ENCODE measurements around the gene ARHGAP1. TPM values are rescaled to one million over a fixed set of nuclear protein-coding genes. Genes with fewer than 3 reads are reported as not detected.

Gene ARHGAP1
- total RNA-seq, 1 donor from 2014 or later = 58.0 TPM

DNA sequence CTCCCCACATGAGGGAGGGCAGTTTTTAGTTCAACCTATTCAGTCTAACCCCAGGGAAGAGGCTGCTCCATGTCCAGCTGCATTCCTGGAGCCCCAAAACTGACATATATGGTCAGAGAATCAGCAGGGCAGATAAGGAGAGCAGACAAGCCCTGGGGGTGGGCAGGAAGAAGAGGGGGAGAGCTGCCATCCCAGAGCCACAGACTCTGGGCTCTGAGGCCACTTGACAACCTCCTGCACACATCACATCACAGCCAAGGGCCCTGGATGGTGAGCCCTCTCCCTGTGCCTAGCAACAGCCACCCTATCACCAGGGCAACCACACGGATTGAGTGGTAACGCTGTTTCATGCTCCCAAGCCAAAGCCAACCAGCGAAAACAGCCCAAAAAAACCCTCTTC is 3.1 kb downstream of the ARHGAP1 start:
- DNase-seq (no peak), ATAC-seq (ENCODE audit: low read depth) (no peak)
- Mint-ChIP-seq H3K9me3 (no peaks in the 10 kb centered on the region), H3K4me3 (peak overlapping the region; percentile 1), H3K27ac (no peak overlapping the region), H3K4me1 (peaks cover 43% of the 10 kb centered on the region), H3K36me3 (ENCODE audit: low read depth) (peaks cover 60% of the 10 kb centered on the region), H3K27me3 (no peaks in the 10 kb centered on the region)
- ChIA-PET POLR2A (interaction anchor here (1.6 kb wide), 1 partner anchor 104 kb away, joined by 4 read pairs; the partner anchor contains the start of gene AMBRA1), CTCF (no interaction called here)
- intact Hi-C loops (cut with micrococcal nuclease) = no loop called here
- TF ChIP-seq, protein P1, sequence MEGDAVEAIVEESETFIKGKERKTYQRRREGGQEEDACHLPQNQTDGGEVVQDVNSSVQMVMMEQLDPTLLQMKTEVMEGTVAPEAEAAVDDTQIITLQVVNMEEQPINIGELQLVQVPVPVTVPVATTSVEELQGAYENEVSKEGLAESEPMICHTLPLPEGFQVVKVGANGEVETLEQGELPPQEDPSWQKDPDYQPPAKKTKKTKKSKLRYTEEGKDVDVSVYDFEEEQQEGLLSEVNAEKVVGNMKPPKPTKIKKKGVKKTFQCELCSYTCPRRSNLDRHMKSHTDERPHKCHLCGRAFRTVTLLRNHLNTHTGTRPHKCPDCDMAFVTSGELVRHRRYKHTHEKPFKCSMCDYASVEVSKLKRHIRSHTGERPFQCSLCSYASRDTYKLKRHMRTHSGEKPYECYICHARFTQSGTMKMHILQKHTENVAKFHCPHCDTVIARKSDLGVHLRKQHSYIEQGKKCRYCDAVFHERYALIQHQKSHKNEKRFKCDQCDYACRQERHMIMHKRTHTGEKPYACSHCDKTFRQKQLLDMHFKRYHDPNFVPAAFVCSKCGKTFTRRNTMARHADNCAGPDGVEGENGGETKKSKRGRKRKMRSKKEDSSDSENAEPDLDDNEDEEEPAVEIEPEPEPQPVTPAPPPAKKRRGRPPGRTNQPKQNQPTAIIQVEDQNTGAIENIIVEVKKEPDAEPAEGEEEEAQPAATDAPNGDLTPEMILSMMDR (IDR thresholded peaks at IDR 0.05) = no peak

DNA sequence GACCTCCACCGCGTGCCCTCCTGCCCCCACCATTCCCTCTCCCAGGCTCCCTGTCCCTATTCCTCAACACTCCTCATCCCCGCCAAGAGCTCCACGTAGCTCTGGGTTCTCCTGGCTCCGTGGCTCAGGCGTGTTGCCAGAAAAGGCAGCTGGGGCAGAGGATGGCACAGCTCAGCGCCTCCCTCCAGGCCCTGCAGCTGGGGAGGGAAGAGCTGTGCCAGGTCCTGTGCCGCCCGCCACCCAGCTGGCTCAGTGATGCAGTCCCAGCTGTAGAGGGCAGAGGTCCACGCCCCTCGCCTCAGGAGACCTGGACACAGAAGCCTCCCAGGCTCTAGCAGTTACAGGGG is 4.2 kb downstream of the ARHGAP1 start:
- peaks cover 34% of the 10 kb centered on the region for H3K4me1 Mint-ChIP-seq
- H3K9me3 Mint-ChIP-seq = no peaks in the 10 kb centered on the region
- TF ChIP-seq, protein P1 (IDR thresholded peaks at IDR 0.05) = no peak
- CTCF ChIA-PET = no interaction called here
- H3K27me3 Mint-ChIP-seq = no peaks in the 10 kb centered on the region
- H3K4me3 Mint-ChIP-seq = no peak overlapping the region
- no peak overlapping the region for H3K27ac Mint-ChIP-seq
- H3K36me3 Mint-ChIP-seq (ENCODE audit: low read depth) = peaks cover 59% of the 10 kb centered on the region
- ATAC-seq (ENCODE audit: low read depth) (no peak), DNase-seq (no peak)
- POLR2A ChIA-PET = no interaction called here
- intact Hi-C loops (cut with micrococcal nuclease) = no loop called here

DNA sequence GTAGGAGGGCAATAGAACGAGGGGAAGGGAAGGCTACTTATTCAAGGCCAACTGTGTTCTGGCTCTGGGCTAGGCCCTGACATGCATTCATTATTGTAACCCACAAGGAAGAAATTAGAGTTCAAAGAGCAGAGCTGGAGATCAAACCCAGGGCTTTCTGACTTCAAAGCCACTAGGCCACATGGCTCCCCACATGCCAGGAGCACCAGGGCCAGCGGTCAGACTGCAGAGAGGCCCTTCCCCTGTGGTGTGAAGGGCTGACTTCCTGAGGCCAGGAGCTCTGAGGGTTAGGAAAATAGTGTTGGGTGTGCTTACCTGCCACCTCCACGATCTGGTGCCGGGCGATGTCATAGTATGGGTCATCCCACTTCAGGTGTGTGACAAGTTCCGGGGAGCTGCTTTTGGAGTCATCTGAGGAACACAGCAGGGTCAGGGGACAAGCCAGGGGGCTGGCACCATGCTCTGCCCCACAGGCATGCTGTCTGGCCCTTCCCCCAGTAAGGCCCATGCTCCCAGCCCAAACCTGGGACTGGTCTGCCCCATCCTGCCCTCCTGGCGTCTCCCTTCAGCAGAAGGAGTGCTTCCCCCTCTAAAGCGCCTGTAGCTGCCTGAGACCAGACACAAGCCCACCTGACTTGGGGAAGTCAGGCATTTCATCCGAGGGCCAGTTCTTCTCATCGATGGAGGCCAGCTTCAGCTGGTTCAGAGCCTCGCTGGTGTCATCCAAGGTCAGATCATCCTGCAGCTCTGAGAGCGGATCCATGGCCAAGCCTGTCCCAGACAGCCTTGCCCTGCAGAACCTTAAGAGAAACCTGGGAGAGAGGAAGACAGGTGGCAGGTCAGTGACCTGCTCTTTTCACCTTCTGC is 4.8 kb downstream of the ARHGAP1 start:
- Mint-ChIP-seq H3K27ac (no peak overlapping the region), H3K36me3 (ENCODE audit: low read depth) (peaks cover 60% of the 10 kb centered on the region), H3K9me3 (no peaks in the 10 kb centered on the region), H3K4me3 (no peak overlapping the region), H3K4me1 (peaks cover 29% of the 10 kb centered on the region), H3K27me3 (no peaks in the 10 kb centered on the region)
- CTCF ChIA-PET = no interaction called here
- intact Hi-C loops (cut with micrococcal nuclease) = no loop called here
- DNase-seq = no peak
- TF ChIP-seq, protein P1 (IDR thresholded peaks at IDR 0.05) = no peak
- ATAC-seq (ENCODE audit: low read depth) = no peak
- POLR2A ChIA-PET = no interaction called here

DNA sequence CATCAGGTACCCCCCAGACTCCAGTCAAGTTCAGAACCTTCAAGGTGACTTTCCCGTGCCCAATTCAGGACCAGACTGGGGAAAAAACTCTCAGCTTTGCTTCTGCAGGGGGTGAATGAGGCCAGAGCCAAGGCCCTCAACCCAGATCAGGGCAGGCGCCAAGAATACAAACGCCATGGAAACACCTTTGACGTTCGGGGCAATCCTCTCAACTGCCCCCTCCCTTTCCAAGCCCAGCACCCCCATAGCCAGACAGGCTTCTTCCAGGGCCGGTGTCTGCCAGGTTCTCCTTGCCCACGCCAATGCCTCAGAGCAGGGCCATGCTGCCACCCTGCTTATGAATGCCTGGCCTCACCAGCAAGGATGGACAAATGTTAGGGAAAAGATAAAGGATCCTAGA is 5.8 kb downstream of the ARHGAP1 start:
- ChIA-PET CTCF (no interaction called here), POLR2A (interaction anchor here (0.7 kb wide), 1 partner anchor 882 kb away, joined by 3 read pairs; no protein-coding TSS in a partner anchor)
- Mint-ChIP-seq H3K9me3 (no peaks in the 10 kb centered on the region), H3K36me3 (ENCODE audit: low read depth) (peaks cover 62% of the 10 kb centered on the region), H3K27ac (no peak overlapping the region), H3K4me1 (peaks cover 21% of the 10 kb centered on the region), H3K27me3 (no peaks in the 10 kb centered on the region), H3K4me3 (no peak overlapping the region)
- TF ChIP-seq, protein P1 (IDR thresholded peaks at IDR 0.05) = no peak
- ATAC-seq (ENCODE audit: low read depth) (no peak), DNase-seq (no peak)
- intact Hi-C loops (cut with micrococcal nuclease) = no loop called here

DNA sequence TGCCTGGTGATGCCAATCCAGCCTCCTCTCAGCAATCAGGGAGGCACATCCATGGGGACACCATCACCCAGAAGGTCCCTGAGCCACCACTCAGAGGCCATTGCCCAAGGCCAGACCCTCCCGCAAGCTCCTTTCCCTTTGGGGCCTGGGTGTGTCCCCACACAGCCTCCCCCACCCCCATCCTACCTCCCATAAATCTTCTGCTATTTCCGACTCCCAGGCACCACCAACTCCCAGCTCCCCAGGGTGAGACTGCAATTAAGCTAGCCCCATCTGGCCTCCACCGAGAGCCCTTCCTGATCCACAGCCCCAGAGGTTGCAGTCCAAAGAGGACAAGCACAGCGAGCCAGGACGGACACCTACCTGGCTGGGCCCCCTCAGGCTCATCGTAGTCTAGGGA is 6.3 kb downstream of the ARHGAP1 start:
- TF ChIP-seq, protein P1 (IDR thresholded peaks at IDR 0.05) = no peak
- no peaks in the 10 kb centered on the region for H3K9me3 Mint-ChIP-seq
- H3K27ac Mint-ChIP-seq = no peak overlapping the region
- ChIA-PET CTCF (no interaction called here), POLR2A (interaction anchor here (0.7 kb wide), 1 partner anchor 881 kb away, joined by 3 read pairs; no protein-coding TSS in a partner anchor)
- peaks cover 66% of the 10 kb centered on the region for H3K36me3 Mint-ChIP-seq (ENCODE audit: low read depth)
- H3K4me3 Mint-ChIP-seq = no peak overlapping the region
- ATAC-seq (ENCODE audit: low read depth) (no peak), DNase-seq (no peak)
- peaks cover 15% of the 10 kb centered on the region for H3K4me1 Mint-ChIP-seq
- H3K27me3 Mint-ChIP-seq = no peaks in the 10 kb centered on the region
- intact Hi-C loops (cut with micrococcal nuclease) = no loop called here
